AG09309 (cell line): ENCODE results near the gene HRH3.

Experiments
- DNase-seq: peaks from one replicate; pipeline ENCODE4 v3.0.0-alpha.2; 2010; ENCODE audit warnings: low read depth
- H3K4me3 ChIP-seq: 2 replicates; pipeline ENCODE4 v1.5.1; 2011; ENCODE audit warnings: mild to moderate bottlenecking, low read depth, low read length, moderate library complexity; ENCODE audit not compliant: control insufficient read depth
- TF ChIP-seq, protein P1 (sequence below): IDR thresholded peaks from 2 replicates; pipeline ENCODE4 v1.5.1; 2011; ENCODE audit warnings: mild to moderate bottlenecking, low read depth, low read length, inconsistent platforms; ENCODE audit not compliant: insufficient read depth, control insufficient read depth; ENCODE audit errors: missing control alignments

HRH3 gene

DNA sequence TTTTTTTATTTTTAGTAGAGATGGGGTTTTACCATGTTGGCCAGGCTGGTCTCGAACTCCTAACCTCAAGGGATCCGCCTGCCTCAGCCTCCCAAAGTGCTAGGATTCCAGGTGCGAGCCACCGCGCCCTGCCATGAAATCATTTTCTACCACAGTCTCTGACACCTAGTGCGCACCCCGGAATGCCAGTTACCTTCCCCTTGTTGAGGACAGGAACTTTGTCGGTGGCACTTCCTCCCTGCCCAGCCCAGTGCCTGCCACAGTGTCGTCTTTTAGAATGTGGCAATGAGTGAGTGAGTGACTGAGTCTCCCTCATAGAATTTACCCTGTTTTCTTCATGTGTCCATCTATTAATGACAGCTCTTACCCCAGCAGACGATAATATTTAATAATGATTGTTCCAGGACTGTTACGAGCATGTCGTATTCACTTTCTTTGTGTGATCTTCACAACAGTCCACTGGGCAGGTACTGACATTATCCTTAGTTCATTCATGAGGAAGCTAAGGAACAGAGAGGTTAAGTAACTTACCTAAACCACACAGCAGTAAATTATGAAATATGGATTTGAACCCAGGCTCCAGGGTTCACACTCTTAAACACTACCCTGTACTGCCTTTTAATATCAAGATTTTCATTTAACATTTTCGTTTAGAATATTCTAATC is 20.1 kb upstream of the HRH3 start:
- no peak for DNase-seq
- TF ChIP-seq, protein P1, sequence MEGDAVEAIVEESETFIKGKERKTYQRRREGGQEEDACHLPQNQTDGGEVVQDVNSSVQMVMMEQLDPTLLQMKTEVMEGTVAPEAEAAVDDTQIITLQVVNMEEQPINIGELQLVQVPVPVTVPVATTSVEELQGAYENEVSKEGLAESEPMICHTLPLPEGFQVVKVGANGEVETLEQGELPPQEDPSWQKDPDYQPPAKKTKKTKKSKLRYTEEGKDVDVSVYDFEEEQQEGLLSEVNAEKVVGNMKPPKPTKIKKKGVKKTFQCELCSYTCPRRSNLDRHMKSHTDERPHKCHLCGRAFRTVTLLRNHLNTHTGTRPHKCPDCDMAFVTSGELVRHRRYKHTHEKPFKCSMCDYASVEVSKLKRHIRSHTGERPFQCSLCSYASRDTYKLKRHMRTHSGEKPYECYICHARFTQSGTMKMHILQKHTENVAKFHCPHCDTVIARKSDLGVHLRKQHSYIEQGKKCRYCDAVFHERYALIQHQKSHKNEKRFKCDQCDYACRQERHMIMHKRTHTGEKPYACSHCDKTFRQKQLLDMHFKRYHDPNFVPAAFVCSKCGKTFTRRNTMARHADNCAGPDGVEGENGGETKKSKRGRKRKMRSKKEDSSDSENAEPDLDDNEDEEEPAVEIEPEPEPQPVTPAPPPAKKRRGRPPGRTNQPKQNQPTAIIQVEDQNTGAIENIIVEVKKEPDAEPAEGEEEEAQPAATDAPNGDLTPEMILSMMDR = no peak
- no peak overlapping the region for H3K4me3 ChIP-seq

DNA sequence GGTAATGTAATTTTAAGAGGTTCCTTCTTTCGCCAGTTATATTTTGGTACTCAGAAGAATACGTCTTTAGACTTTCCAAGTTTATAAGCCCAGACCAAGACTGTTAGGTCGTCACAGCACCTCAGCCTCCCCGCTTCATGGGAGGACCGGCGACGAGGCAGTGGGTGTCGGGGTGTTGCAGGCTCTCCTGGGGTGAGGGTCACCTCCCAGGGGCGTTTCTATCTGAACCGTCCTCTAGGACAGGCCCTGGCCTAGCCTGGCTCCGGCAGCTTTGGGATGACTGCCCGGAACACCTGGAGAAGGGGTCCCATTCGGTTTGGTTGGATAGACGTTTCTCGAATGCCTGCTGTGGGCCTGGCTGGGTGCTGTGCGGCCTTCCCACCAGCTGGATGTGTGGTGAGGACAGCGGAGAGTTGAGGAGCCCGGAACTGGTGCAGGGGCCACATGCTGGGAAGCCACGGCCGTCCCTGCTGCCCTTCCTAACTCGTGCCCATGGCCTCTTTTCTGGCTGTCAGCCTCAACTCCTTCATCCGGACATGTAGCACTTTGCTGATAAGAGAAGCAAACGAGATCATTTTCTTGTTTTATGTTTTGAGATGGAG is 19.3 kb upstream of the HRH3 start:
- TF ChIP-seq, protein P1 = no peak
- no peak for DNase-seq
- peak overlapping the region; percentile 75 for H3K4me3 ChIP-seq

DNA sequence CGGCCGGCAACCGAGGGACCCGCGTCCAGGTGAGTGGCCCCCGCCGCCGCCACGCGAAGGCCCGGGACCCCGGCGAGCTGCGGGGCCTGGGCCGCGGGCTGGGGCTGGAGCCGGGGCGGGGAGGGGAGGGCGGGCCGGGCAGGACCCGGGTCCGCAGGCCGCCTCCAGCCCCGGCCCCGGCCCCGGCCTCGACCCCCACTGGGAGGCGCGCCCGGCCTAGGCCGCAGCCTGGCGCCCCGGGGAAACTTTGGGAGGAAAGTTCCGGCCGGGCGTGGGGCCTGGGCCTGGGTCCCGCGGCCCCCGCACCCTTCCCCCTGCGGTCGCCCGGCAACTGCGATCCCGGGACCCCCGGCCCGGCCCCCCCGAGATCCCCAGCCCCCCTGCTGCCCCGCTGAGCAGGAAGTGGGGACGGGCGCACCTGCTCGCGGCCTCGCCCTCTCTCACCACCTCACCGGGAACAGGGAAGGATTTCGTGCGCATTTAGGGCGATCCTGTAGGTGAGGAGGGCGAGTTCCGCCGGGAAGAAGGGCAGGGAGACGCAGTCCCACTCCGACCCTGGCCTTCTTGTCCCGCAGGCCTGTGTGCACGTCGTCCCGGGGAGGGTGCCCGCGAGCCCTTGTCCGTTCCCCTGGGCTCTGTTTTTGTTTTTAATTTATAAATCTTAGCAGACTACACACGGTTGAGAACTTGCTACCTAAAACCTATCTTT is 18.6 kb upstream of the HRH3 start:
- DNase-seq = no peak
- TF ChIP-seq, protein P1 = no peak

DNA sequence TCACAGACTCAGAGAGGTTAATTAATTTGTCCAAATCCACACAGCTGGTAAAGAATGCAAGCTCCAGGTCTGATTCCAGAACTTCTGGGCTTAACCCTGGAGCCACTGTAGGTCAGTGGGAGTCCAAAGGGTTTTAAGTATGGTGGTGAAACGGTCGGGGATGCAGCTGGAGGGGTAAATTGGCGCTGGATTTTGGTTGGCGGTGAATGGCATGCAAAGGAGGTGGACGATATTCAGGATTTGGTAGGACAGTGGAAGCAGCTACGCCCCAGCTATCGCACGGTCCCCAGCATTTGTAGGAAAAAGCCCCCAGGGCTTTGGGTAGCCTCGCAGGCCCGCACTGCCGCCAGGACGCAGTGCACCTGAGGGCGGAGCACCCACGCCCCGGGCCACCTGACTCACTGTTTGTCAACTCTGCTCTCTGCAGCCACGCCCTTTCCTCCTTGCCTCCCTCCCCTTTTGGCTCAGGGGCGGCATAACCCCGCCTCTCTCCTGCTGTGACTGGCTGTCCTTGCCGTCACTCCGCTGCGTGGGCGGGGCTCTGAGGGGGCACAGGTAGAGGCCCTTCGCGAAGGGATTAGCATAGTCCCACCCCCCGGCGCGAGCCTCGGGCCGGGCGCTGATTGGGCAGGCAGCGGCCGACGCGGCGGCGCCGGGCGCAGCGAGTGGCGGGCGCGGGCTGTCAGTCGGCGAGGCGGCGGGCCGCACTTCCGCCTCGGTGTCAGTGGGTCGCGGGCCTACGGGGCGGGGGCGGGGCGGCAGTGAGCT is 17.9 kb upstream of the HRH3 start, which contains the start of gene OSBPL2:
Gene OSBPL2, plus strand, starts transcription at position 721 of the 768 bp plus-strand sequence. CDS start 17,664 bp downstream, outside the sequence.
- TF ChIP-seq, protein P1 = no peak
- H3K4me3 ChIP-seq = peak within 1 kb of the TSS; percentile 75
- DNase-seq = peak; percentile 86

More for the DNA sequence above, 18.6 kb upstream of the HRH3 start:
- H3K4me3 ChIP-seq = peak overlapping the region; percentile 75

DNA sequence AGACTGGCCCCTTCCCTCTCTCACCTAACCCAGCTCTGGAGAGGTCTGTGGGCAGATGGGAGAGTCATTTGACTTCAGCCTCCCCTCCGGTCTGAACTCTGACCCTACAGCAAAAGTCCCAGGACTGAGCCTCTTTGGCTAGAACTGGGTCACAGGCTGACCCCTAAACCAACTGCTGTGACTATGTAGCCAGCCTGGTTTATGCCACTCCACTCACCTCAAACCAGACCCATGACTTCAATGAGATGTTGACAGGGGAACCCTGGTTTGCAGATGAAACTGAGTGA is 17.4 kb upstream of the HRH3 start:
- TF ChIP-seq, protein P1 = no peak
- no peak for DNase-seq
- H3K4me3 ChIP-seq = no peak overlapping the region

DNA sequence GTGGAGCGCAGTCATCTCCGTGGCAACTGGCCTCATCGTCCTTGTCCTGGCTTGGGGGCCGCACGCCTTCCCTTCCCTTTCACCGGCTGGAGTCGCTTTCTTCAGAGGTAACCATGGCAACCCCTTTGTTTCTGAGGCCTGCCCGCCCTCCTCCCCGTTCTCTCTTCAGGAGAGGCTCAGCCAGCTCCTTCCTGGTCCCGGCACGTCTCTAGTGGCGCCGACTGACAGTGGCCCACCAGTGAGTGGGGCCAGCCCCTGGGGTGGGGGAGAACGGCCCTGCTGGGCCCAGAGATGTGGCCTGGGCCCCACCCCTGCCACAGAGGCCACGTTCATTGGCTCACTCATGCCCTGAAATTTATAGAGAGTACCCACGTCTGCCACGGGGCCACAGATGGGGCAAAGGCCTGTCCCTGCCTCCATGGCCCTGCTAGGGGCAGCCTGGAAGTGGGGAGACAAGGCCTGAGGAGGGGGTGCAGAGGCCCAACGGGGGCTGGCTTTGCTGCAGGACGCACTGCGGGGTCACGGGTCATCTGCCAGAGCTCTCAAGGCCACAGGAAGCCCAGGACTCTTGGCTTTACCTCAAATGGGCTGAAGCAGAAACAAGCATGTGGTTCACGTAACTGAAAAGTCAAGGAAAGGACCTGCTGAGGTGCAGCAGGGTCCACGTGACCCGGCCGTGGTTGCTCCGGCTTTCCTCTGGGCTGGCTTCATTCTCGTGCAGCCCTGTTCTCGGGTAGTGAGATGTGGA is 16.9 kb upstream of the HRH3 start:
- H3K4me3 ChIP-seq = no peak overlapping the region
- TF ChIP-seq, protein P1 = no peak
- no peak for DNase-seq
